Fibroblast of skin of left biceps (primary cell): ENCODE measurements around the gene PATJ.

ENCODE experiments used
- DNase-seq, 2 experiments: peaks; one replicate each; pipeline ENCODE4 v3.0.0-alpha.2; 2013; ENCODE audit warnings: low read depth in 2 of 2

Gene PATJ

GRCh38 chr1:61981870-61982660, 239.8 kb downstream of the PATJ start:
- no peak for DNase-seq

DNA sequence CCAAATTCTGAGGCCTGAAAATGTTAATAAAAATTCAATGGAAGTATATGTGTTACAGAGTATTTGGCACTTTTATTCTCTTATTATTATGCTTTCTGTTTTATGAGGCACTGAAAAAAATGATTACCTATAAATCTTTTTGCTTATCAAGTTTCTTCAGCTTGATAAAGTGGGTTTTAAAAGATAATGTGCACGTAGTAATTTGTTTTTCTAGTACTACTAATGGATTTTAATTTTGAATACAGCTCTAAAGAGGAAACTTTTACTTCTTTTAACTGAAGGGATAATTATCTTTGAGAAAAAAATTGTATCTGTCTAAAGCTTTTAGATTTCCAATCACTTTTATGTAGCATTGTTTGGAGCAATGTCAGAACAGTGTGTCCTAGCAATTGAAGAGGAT, 241.0 kb downstream of the PATJ start:
- DNase-seq: no peak

GRCh38 chr1:61992257-61992656, 250.0 kb downstream of the PATJ start:
- no peak for DNase-seq

GRCh38 chr1:61993331-61993961, 251.2 kb downstream of the PATJ start:
- no peak for DNase-seq

- DNase-seq: no peak
Measured at GRCh38 chr1:61995641-61996040, 253.4 kb downstream of the PATJ start.

DNA sequence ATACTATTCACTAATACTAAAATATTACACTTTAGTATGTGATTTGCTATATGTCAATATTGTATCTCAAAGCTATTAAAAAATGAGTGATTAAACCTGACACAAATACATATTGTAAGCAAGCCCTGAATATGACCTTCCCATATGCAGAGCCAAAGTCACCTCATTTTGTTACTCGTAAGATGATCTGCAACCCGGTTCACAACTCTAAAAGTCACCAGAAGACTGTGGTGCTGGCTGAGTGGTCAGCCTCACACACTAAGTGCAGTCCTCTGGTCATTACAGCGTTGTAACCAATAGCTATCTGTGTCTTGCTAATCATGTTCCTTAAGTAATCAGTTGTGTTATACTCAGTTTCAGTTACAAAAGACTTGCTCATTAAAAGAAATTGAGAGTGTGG, 254.8 kb downstream of the PATJ start:
- DNase-seq: no peak

- no peak for DNase-seq
Measured at GRCh38 chr1:62003777-62004176, 261.5 kb downstream of the PATJ start.

DNA sequence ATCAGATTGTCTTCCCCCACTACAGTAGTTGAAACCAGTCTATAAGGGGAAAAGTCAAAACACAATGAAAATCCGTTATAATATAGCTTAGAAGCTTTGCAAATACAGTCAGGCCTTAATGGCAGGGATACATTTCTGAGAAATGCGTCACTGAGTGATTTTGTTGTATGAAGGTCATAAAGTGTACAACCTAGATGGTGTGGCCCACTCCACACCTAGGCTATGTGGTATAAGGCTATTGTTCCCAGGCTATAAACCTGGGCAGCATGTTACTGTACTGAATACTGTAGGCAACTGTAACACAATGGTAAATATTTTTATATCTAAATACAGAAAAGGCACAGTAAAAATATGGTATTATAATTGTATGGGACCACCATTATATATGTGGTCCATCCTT, 264.4 kb downstream of the PATJ start:
- DNase-seq: no peak

- DNase-seq: no peak
Measured at GRCh38 chr1:62011006-62011405, 268.7 kb downstream of the PATJ start.

DNA sequence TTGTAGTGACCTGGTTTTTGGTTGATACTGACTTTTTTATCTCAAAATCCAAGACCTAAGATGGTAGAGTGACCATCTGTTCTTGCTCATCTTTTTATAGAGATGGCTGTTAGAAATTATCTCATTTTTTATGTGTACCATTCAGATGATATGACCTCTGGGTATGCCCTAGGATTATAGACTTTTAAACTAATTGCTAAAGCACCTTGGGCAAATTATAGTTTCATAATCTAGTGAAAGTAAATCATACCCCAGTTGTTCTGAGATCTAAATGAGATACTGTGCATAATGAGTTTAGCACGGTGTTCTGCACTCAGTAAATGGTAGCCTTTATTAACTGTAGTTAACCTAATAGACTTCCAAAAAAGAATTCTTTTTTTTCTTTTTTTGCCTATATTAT, 269.8 kb downstream of the PATJ start:
- DNase-seq: no peak

- no peak for DNase-seq
Measured at GRCh38 chr1:62012836-62013235, 270.6 kb downstream of the PATJ start.

GRCh38 chr1:62013264-62013663, 271.0 kb downstream of the PATJ start:
- DNase-seq: no peak

DNA sequence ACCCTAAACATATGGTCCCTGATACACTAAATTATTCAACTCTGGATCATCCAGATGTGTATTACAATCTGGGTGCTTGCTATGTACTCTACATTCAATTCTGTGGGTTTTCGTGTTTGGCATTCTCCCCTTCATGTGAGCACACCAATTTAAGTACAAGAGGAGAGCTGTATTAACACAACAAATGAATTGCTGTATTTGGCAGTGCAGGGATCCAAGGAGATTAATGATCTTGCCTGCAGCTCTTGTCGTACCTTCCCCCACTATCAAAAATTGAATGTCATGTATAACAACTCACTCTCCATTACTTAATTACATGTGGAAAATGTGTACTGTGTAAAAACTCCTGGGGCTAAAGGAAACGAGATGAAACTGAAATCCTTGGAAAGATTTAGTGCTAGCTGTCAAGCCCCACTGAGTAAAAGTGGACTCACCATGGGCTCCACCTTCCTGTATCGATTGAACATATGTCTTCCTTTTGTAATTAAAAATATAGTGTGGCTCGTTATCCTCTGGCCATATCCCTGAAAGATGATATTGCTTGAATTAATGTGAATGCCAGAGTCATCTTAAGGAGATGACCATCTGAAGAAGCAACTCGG, 280.2 kb downstream of the PATJ start:
- DNase-seq: no peak

GRCh38 chr1:62024690-62025089, 282.4 kb downstream of the PATJ start:
- no peak for DNase-seq

GRCh38 chr1:62025154-62025553, 282.9 kb downstream of the PATJ start:
- DNase-seq: no peak

GRCh38 chr1:62025892-62026291, 283.6 kb downstream of the PATJ start:
- DNase-seq: no peak

GRCh38 chr1:62029704-62030103, 287.4 kb downstream of the PATJ start:
- DNase-seq: no peak

DNA sequence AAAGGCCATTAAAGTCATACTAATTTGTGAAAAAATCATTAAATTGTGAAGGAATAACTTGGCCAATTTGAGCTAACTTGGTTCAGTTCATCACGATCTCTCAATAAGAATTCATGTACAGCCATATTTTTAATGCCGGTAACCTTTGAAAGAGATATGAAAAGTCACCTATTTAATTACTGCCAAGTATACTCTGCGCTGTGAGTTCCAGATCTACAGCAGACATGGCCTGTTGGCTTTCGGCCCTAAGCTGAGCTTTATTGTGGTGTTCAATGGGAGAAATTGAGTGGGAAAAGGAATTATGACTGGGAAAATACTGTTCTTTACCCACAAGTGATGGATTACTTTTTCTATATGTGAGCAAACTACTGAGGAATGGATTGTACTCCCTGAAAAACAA, 292.5 kb downstream of the PATJ start:
- no peak for DNase-seq

DNA sequence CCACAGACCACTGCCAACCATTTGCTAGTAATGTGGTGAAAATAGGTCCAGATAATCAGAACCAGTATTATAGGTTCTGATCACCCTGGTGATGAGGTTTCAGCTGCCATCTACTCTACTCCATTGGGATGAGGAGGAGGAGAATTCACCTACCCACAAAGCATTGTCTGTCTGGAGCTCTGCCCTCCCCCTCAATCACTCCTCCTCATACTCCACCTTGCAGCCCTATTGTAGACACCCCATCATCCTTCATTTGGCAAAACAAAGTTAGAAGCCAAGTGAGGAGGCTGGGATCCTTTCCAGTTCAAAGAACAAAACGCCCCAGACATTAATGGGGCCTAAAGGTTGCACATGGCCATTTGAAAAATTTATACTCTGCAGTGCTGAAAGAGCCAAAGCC, 295.0 kb downstream of the PATJ start:
- DNase-seq: no peak

GRCh38 chr1:62038594-62039284, 296.5 kb downstream of the PATJ start:
- DNase-seq: no peak

DNA sequence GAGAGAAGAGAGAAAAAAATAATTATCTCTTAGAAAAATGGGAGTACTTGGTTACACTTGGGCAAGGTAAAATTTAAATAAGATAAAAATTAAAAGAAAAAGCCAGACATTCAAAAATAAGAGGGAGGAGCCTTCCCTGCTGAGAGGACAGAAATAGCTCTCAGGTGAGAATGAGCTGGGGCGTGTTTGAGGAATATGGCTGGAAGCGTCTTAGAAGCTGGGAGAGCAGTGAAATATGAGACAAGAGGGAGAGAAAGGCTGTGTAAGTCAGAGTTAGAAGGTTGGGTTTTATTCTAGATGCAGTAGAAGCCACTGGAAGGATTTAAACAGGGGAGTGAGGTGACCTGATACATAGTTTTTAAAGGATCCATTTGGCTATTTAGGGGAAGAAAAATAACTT, 298.2 kb downstream of the PATJ start:
- DNase-seq: no peak

GRCh38 chr1:62040973-62041372, 298.7 kb downstream of the PATJ start:
- no peak for DNase-seq

DNA sequence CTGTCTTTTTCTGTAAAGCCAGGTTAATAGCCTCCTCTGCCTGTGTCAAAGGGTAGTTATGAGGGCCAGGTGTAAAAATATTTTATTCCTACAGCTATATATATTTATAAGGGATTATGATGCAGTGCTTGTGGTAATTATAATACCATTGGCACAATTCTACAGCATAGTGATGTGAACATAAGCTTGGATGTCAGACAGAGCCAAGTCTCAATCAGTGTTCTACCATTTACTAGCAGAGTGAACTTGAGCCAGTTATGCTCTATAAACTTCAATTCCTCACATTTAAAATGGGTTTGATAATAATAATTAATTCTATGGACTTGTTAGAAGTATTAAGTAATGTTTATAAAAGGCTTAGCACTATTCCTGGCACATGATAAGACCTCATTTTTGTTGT, 300.9 kb downstream of the PATJ start:
- no peak for DNase-seq
